Tibial nerve (tissue), 4 donors: Measurements from ENCODE around the gene RENBP. TPM values are rescaled to one million over a fixed set of nuclear protein-coding genes. Genes with fewer than 3 reads are reported as not detected.

ENCODE experiments used
- DNase-seq, 2 donors: peaks; one replicate each; pipeline ENCODE4 v3.0.0-alpha.2; 2019; ENCODE audit warnings: low spot score in 2 of 2
- H3K27ac ChIP-seq, 4 donors: fragments of 200-600 bp; sonication (generic) in 3 of 4; one replicate each; pipeline ENCODE4 v1.5.1; 2017 to 2019; ENCODE audit warnings: mild to moderate bottlenecking in 1 of 4
- H3K27me3 ChIP-seq, 2 donors: fragments of 200-600 bp; sonication (generic) in 1 of 2; one replicate each; pipeline versions ENCODE4 v1.5.1 to v1.6.0; 2017 to 2019
- H3K36me3 ChIP-seq, 3 donors: fragments of 200-600 bp; sonication (generic); one replicate each; pipeline ENCODE4 v1.5.1; 2018 to 2019
- H3K4me1 ChIP-seq, 4 donors: fragments of 200-600 bp; sonication (generic) in 3 of 4; one replicate each; pipeline ENCODE4 v1.5.1; 2017 to 2019
- H3K4me3 ChIP-seq, 4 donors: fragments of 200-600 bp; sonication (generic) in 3 of 4; one replicate each; pipeline ENCODE4 v1.5.1; 2017 to 2019; ENCODE audit warnings: mild to moderate bottlenecking in 1 of 4, moderate library complexity in 1 of 4
- H3K9me3 ChIP-seq, 4 donors: fragments of 200-600 bp; sonication (generic) in 3 of 4; one replicate each; pipeline ENCODE4 v1.5.1; 2017 to 2019
- EP300 ChIP-seq, 2 donors: sonication (generic); formaldehyde crosslinking; IDR thresholded peaks; one replicate each; pipeline ENCODE4 v1.6.1; 2017; ENCODE audit warnings: antibody characterized with exemption in 2 of 2, mild to moderate bottlenecking in 1 of 2
- POLR2A ChIP-seq, 2 donors: fragments of 450-650 bp; IDR thresholded peaks; one replicate each; pipeline ENCODE4 v1.6.1; 2017; ENCODE audit warnings: antibody characterized with exemption in 2 of 2, mild to moderate bottlenecking in 2 of 2, moderate library complexity in 2 of 2
- WGBS, 2 donors: methylation state at CpG; one replicate each; pipeline ENCODE4 v1.1.5; 2018; 5-methylcytosine and 5-hydroxymethylcytosine counted together
- total RNA-seq, 4 donors: library from RNA; depleted of rRNA; stranded (reverse); fragments of >200 nt; gene quantifications; one replicate each; pipeline ENCODE4 v1.1.0, GENCODE V29; 2016
- TF ChIP-seq, protein P1 (sequence below), 5 experiments: fragments of 200-600 bp in 3 of 5; fragments of 450-650 bp in 2 of 5; sonication (generic) in 3 of 5; IDR thresholded peaks; one replicate each; pipeline ENCODE4 v1.5.1; 2016 to 2019; ENCODE audit warnings: antibody characterized with exemption in 5 of 5, mild to moderate bottlenecking in 3 of 5, moderate library complexity in 2 of 5

RENBP gene
- total RNA-seq, 4 donors from 2014 or later: 12.1 to 28.8 (median 17.8) TPM

DNA sequence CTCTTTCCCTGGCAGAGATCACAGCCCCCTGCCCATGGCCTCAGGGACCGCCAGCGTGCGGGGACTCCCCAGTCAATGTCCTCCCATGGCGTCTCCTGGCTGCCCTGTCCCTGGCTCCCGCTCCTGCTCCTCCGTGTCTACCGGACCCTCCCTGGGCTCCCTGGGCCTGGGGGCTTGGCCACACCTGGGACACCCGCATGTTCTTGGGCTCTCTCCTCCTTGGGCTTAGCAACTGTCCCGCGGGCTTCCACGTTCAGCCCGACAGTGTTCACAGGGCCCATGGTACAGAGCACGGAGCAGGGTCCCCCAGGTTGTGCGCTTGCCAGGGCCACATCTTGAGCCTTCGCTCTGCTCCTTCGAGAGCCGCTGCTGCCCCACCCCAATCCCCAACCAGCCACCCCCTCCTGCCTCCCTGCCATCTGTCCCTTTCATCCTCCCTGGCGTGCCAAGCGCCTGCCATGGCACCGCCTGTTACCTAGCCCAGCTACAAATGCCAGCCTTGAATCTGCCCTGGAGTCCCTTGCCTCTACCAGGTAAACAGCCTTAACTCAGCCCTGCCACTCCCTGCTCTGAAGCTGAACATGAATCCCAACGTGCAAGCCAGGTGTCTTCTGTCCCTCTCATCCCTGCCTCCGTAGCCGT lies 36.1 kb downstream of the RENBP start:
- DNase-seq: no peak
- no peak overlapping the region for H3K27ac ChIP-seq
- H3K27me3 ChIP-seq: no peaks in the 10 kb centered on the region
- H3K4me3 ChIP-seq: no peak overlapping the region
- TF ChIP-seq, protein P1, sequence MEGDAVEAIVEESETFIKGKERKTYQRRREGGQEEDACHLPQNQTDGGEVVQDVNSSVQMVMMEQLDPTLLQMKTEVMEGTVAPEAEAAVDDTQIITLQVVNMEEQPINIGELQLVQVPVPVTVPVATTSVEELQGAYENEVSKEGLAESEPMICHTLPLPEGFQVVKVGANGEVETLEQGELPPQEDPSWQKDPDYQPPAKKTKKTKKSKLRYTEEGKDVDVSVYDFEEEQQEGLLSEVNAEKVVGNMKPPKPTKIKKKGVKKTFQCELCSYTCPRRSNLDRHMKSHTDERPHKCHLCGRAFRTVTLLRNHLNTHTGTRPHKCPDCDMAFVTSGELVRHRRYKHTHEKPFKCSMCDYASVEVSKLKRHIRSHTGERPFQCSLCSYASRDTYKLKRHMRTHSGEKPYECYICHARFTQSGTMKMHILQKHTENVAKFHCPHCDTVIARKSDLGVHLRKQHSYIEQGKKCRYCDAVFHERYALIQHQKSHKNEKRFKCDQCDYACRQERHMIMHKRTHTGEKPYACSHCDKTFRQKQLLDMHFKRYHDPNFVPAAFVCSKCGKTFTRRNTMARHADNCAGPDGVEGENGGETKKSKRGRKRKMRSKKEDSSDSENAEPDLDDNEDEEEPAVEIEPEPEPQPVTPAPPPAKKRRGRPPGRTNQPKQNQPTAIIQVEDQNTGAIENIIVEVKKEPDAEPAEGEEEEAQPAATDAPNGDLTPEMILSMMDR (IDR thresholded peaks at IDR 0.05): no peak
- TF ChIP-seq POLR2A (IDR thresholded peaks at IDR 0.05): no peak
- no peak for TF ChIP-seq EP300 (IDR thresholded peaks at IDR 0.05)
- WGBS, 2 donors: 91 to 94% methylated on average over 13 to 23 of the region's 23 CpGs
- no peaks in the 10 kb centered on the region for H3K36me3 ChIP-seq
- peaks cover 0 to 12% (median 2%) of the 10 kb centered on the region in 4 donors for H3K4me1 ChIP-seq
- no peaks in the 10 kb centered on the region for H3K9me3 ChIP-seq

DNA sequence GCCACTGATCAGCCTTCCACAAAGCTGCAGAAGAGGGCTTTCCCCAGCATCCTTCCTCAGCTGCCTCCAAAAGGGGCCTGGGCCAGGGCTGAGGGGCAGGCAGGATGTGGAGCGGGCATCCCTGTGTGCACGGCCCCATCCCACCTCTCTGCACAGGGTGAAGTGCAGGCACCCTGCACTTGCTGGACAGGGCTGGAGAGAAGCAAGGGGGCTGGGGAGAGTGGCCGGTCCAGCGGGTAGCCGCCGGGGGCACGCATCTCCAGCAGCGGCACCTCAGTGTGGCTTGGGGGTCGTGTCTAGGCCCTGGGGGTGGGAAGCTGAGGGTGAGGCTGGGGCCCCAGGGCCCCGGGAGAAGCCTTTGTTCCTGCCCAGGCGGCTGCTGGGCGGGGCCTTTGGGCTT lies 37.0 kb downstream of the RENBP start:
- Histone ChIP-seq H3K4me3 (no peak overlapping the region), H3K9me3 (no peaks in the 10 kb centered on the region), H3K36me3 (no peaks in the 10 kb centered on the region), H3K4me1 (peaks cover 0 to 21% (median 2%) of the 10 kb centered on the region in 4 donors), H3K27ac (no peak overlapping the region), H3K27me3 (no peaks in the 10 kb centered on the region)
- WGBS, 2 donors: 81% methylated on average over 10 of the region's 12 CpGs; no CpG with 5 or more reads in 1 of the 2 donors
- no peak for DNase-seq
- no peak for TF ChIP-seq EP300 (IDR thresholded peaks at IDR 0.05)

DNA sequence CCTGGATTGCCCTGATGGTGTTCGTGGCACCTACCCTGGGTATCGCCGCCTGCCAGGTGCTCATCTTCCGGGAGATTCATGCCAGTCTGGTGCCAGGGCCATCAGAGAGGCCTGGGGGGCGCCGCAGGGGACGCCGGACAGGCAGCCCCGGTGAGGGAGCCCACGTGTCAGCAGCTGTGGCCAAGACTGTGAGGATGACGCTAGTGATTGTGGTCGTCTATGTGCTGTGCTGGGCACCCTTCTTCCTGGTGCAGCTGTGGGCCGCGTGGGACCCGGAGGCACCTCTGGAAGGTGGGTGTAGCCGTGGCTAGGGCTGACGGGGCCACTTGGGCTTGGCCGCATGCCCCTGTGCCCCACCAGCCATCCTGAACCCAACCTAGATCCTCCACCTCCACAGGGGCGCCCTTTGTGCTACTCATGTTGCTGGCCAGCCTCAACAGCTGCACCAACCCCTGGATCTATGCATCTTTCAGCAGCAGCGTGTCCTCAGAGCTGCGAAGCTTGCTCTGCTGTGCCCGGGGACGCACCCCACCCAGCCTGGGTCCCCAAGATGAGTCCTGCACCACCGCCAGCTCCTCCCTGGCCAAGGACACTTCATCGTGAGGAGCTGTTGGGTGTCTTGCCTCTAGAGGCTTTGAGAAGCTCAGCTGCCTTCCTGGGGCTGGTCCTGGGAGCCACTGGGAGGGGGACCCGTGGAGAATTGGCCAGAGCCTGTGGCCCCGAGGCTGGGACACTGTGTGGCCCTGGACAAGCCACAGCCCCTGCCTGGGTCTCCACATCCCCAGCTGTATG lies 38.1 kb downstream of the RENBP start:
- Histone ChIP-seq H3K4me1 (peaks cover 0 to 31% (median 2%) of the 10 kb centered on the region in 4 donors), H3K4me3 (no peak overlapping the region), H3K27me3 (no peaks in the 10 kb centered on the region), H3K27ac (no peak overlapping the region), H3K36me3 (no peaks in the 10 kb centered on the region), H3K9me3 (no peaks in the 10 kb centered on the region)
- 77 to 90% methylated on average over 2 to 17 of the region's 27 CpGs for WGBS, 2 donors
- TF ChIP-seq POLR2A (IDR thresholded peaks at IDR 0.05) (no peak), EP300 (IDR thresholded peaks at IDR 0.05) (no peak)
- TF ChIP-seq, protein P1 (IDR thresholded peaks at IDR 0.05): no peak
- DNase-seq: no peak

DNA sequence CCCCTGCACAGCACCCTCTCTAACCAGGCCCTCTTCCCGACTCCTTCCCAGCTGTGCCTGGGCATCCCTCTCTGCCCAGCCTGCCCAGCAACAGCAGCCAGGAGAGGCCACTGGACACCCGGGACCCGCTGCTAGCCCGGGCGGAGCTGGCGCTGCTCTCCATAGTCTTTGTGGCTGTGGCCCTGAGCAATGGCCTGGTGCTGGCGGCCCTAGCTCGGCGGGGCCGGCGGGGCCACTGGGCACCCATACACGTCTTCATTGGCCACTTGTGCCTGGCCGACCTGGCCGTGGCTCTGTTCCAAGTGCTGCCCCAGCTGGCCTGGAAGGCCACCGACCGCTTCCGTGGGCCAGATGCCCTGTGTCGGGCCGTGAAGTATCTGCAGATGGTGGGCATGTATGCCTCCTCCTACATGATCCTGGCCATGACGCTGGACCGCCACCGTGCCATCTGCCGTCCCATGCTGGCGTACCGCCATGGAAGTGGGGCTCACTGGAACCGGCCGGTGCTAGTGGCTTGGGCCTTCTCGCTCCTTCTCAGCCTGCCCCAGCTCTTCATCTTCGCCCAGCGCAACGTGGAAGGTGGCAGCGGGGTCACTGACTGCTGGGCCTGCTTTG lies 38.9 kb downstream of the RENBP start:
- TF ChIP-seq, protein P1 (IDR thresholded peaks at IDR 0.05): no peak
- TF ChIP-seq POLR2A (IDR thresholded peaks at IDR 0.05) (no peak), EP300 (IDR thresholded peaks at IDR 0.05) (no peak)
- Histone ChIP-seq H3K27me3 (no peaks in the 10 kb centered on the region), H3K9me3 (no peaks in the 10 kb centered on the region), H3K36me3 (no peaks in the 10 kb centered on the region), H3K4me3 (peak overlapping the region in 1 of 4 donors; percentile 33), H3K4me1 (peaks cover 0 to 38% (median 5%) of the 10 kb centered on the region in 4 donors), H3K27ac (no peak overlapping the region)
- no peak for DNase-seq
- 83 to 90% methylated on average over 8 to 10 of the region's 32 CpGs for WGBS, 2 donors

DNA sequence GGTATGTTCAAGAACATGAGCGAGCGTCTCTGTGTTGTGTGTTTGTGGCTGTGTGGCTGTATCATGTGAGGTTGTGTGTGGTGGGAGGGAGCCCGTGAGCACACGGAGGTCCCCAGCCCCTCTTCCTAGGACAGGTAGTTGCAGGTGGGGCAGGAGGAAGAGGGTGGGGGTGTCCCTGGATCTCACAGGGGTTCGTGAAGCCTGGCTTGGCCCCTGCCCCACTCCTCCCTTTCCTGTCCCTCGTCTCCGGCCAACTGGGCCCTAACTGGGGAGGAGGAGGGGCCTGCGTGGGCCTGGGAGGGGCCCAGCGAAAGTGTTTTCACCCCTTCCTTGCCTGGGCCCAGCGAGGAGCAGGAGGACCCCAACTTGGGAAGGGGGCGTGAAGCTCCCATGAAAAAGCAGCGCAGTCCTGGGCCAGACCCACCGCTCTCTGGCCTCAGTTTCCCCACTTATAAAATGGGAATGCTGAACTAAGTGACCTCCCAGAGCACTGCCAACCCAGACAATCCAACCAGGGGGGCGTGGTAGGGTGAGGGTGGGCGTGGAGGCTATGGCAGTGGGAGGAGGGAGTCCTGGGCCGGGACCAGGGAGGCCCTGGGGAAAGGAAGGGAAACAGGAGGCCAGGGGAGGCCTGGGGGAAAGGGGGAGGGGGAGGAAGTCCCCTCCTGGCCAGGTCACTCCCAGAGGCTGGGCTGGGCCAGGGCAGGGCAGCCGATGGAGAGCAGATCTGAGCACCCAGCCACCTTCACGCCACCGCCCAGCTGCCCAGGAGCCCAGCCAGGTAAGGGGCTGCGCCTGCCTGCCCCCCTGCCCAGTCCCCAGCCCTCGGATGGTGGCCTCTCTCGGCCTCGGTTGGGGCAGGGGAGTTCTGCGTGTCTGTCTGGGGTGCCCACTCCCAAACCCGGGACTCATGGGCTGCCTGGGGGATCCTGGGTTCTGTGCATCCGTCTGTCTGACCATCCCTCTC lies 40.2 kb downstream of the RENBP start, which contains the start of gene AVPR2:
Gene AVPR2 (plus strand): TSS at position 683 of the 967 bp plus-strand sequence. CDS start 473 bp downstream, outside the sequence.
- DNase-seq: no peak
- TF ChIP-seq POLR2A (IDR thresholded peaks at IDR 0.05) (no peak), EP300 (IDR thresholded peaks at IDR 0.05) (no peak)
- TF ChIP-seq, protein P1 (IDR thresholded peaks at IDR 0.05): no peak
- 34 to 60% methylated on average over 9 to 26 of the region's 26 CpGs for WGBS, 2 donors
- Histone ChIP-seq H3K27me3 (no peaks in the 10 kb centered on the region), H3K9me3 (no peaks in the 10 kb centered on the region), H3K36me3 (no peaks in the 10 kb centered on the region), H3K4me3 (peak within 1 kb of the TSS in 1 of 4 donors; percentile 33), H3K4me1 (peaks cover 0 to 39% (median 6%) of the 10 kb centered on the region in 4 donors), H3K27ac (peak within 1 kb of the TSS in 2 of 4 donors; percentile 34 to 61)
